Panc1 (cell line): ENCODE results near the gene CCDC194.

Source experiments
- POLR2AphosphoS5 ChIP-seq: IDR thresholded peaks from 2 replicates; pipeline ENCODE4 v1.6.1; 2012; ENCODE audit warnings: mild to moderate bottlenecking, low read depth, low read length, moderate library complexity
- SIN3A ChIP-seq: IDR thresholded peaks from 2 replicates; pipeline ENCODE4 v1.6.1; 2012; ENCODE audit warnings: low read depth, mild to moderate bottlenecking, low read length, moderate library complexity, borderline replicate concordance; ENCODE audit not compliant: insufficient read depth
- TF ChIP-seq, protein P1 (sequence below): fragments of 450-650 bp; IDR thresholded peaks from 2 replicates; pipeline ENCODE4 v1.5.1; 2017; ENCODE audit warnings: mild to moderate bottlenecking
- TF ChIP-seq, protein P2 (sequence below), 2 experiments: IDR thresholded peaks; 2 replicates each; pipeline ENCODE4 v1.6.1; 2011 to 2012; ENCODE audit warnings: low read depth in 2 of 2, control low read depth in 1 of 2, low read length in 1 of 2, mild to moderate bottlenecking in 1 of 2, moderate library complexity in 1 of 2; ENCODE audit not compliant: insufficient read depth in 1 of 2

DNA sequence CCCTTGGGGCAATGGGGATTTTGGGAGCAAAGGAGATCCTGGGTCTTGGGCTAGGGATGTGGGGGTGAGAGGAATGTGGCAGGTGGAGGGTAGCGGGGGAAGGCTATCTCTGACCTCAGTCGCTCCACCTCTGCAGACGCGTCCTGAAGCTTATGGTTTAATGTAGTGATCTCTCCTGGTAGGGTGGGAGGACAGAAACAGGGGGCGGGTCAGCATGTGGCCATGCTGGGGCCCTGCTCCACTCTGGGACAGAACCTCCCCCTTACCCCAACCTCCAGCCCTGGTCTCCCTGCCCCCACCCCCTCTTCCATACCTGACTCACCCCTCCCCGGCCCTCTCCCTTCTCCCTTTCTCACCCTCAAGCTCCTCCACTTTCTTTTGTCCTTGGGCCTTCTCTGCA lies 10.0 kb upstream of the CCDC194 start:
- TF ChIP-seq, protein P1, sequence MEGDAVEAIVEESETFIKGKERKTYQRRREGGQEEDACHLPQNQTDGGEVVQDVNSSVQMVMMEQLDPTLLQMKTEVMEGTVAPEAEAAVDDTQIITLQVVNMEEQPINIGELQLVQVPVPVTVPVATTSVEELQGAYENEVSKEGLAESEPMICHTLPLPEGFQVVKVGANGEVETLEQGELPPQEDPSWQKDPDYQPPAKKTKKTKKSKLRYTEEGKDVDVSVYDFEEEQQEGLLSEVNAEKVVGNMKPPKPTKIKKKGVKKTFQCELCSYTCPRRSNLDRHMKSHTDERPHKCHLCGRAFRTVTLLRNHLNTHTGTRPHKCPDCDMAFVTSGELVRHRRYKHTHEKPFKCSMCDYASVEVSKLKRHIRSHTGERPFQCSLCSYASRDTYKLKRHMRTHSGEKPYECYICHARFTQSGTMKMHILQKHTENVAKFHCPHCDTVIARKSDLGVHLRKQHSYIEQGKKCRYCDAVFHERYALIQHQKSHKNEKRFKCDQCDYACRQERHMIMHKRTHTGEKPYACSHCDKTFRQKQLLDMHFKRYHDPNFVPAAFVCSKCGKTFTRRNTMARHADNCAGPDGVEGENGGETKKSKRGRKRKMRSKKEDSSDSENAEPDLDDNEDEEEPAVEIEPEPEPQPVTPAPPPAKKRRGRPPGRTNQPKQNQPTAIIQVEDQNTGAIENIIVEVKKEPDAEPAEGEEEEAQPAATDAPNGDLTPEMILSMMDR: no peak
- TF ChIP-seq POLR2AphosphoS5: no peak
- no peak for TF ChIP-seq SIN3A
- TF ChIP-seq, protein P2, sequence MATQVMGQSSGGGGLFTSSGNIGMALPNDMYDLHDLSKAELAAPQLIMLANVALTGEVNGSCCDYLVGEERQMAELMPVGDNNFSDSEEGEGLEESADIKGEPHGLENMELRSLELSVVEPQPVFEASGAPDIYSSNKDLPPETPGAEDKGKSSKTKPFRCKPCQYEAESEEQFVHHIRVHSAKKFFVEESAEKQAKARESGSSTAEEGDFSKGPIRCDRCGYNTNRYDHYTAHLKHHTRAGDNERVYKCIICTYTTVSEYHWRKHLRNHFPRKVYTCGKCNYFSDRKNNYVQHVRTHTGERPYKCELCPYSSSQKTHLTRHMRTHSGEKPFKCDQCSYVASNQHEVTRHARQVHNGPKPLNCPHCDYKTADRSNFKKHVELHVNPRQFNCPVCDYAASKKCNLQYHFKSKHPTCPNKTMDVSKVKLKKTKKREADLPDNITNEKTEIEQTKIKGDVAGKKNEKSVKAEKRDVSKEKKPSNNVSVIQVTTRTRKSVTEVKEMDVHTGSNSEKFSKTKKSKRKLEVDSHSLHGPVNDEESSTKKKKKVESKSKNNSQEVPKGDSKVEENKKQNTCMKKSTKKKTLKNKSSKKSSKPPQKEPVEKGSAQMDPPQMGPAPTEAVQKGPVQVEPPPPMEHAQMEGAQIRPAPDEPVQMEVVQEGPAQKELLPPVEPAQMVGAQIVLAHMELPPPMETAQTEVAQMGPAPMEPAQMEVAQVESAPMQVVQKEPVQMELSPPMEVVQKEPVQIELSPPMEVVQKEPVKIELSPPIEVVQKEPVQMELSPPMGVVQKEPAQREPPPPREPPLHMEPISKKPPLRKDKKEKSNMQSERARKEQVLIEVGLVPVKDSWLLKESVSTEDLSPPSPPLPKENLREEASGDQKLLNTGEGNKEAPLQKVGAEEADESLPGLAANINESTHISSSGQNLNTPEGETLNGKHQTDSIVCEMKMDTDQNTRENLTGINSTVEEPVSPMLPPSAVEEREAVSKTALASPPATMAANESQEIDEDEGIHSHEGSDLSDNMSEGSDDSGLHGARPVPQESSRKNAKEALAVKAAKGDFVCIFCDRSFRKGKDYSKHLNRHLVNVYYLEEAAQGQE (IDR thresholded peaks at IDR 0.05; ENCODE audit: insufficient read depth in 1 of 2, low read depth in 2 of 2, low read length in 1 of 2): no peak
